Stimulated activated CD4-positive, alpha-beta T cell treated with anti-CD3 and anti-CD28 coated beads, Interleukin-1b, Interleukin-23, amount 100 ng/mL, for 48 hours (primary cell): Measurements from ENCODE around the gene C9orf43.
"Not testable (repeated sequence)": the region's sequence is repeated elsewhere in the genome, so short reads cannot be mapped to it uniquely, and the experiment has no call there.

ENCODE experiments used
- DNase-seq: peaks from one replicate; pipeline ENCODE4 v3.0.0-alpha.2; 2020

C9orf43 gene

DNA sequence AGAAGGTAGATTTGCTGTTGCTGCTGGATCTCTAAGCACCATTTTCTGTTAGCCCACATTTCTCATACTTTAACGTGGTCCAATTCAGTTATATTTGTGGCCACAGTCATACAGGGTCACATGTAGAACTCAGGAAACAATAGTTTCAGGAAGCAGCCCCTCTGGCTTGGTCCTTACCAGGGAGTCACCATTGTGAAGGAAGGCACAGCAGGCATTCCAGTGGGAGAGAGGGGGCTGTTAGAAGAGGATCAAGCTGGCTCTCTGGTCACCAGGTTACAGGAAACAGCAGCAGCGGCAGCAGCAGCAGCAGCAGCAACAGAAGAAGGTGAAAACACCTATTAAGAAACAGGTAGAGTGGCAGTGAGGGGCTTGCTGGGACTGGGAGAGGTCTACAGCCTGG, 14.5 kb downstream of the C9orf43 start:
- no peak for DNase-seq

DNA sequence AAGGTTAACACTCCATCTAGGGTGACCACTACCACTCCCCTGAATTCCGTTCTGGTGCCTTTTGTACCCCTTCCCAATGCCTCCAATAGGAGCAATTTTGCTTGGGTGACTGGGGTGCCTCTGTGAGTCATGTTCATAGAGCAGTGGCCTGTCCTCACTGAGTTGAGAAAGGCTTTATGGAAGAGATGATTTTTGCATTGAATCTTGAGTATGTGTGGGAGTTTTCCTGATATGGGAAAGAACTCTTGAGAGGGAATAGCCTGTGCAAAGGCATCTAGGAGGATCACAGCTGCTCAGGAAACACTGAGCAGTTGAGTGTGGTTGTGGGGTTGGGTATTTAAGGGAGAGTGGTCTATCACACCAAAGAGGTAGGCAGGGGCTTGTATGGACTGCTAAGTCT, 16.2 kb downstream of the C9orf43 start:
- DNase-seq = no peak

DNA sequence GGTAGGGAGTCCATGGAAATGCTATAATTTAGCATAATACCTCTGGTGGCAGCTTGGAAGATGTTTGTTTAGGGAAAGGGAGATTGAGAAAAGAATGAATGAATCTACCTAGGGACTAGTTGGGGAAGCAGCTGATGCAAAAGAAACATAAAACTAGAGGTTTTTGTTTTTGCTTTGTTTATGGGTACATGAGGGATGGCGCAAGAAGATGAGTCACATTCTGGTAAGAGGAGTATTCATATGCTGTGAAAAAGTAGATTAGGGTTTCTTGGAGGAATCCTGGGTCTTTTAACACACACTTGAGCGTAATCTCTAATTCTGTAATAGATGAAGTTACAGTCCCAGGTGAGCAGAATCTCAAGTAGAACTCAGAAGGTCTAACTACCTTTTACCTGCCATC, 17.1 kb downstream of the C9orf43 start:
- DNase-seq = no peak

DNA sequence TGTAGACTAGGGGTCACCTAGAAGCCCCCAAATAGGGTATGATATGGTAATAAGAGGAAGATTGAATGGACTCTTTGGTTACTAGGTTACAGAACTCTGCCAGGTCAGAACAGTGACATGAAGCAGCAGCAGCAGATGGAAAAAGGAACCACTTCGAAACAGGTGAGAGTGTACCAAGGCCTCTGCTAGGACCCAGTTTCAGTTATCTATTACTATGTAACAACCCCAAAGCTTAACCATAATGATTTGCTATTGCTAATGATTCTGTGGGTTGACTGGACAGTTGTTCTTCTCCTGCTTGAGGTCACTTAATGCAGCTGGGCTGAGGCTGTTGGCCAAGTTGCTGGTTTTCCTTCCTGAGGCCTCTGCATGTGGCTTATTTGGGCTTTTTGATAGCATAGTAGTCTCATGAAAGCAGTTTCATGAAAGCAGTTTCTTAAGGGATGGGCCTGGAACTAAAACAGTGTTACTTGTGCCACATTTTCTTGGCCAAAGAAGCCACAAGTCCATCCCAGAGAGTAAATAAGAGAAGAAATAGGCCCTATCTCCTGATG, 17.6 kb downstream of the C9orf43 start:
- no peak for DNase-seq

DNA sequence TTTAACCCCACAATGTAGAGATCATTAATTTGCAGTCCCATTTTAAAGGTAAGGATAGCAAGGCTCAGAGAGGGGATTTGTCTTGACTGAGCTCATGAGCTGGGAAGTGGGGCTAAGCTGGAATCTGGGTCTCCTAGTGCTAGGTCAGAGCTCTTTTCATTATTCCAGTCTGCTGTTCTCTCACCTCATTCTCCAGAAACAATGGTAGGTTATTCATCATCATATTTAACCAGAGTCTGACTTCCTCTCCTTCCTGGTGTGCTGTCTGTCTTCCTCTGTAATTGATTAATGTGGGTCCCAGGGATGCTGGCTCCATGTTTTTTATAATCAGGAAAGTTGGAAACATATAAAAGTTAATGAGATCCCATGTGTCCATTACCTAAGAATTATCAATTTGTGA, 20.6 kb downstream of the C9orf43 start:
- DNase-seq = no peak

DNA sequence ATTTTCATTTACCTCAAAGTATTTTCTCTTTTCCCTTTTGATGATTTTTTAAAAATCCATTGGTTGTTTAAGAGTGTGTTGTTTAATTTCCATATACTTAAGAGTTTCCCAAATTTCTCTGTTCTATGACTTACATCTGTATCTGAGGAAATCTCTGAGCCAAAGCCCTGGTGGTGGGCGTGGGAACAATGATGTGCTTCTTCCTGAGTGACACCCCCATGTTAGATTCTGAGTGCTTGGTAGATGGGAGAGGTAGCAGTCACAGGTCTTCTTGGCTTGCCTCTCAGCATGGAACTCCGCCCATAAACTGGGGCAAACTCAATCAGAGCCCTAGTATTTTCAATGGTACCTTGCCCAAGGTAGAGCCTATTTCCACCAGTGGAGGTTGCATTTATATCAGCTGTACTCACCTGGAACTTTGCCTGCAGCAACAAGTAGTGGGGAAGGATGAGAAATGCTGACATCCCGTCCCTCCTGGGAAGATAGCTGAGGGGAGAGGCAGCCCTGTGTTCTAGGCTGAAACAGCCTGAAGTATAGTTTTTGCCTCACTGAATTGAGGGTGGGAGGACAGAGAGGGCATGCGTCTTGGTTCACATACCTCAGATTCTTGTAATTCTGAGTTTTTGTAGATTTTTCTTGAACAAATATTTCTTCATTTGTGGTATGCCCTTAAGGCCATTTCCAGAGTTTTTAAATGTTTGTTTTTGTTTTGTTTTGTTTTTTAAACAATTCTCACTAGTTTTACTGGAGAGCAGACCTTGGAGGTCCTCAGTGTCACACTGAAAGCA, 26.4 kb downstream of the C9orf43 start:
- DNase-seq = no peak

DNA sequence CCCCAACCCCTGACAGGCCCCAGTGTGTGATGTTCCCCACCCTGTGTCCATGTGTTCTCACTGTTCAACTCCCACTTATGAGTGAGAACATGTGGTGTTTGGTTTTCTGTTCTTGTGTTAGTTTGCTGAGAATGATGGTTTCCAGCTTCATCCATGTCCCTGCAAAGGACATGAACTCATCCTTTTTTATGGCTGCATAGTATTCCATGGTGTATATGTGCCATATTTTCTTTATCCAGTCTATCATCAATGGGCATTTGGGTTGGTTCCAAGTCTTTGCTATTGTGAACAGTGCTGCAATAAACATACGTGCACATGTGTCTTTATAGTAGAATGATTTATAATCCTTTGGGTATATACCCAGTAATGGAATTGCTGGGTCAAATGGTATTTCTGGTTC, 27.2 kb downstream of the C9orf43 start:
- not testable (repeated sequence) for DNase-seq

DNA sequence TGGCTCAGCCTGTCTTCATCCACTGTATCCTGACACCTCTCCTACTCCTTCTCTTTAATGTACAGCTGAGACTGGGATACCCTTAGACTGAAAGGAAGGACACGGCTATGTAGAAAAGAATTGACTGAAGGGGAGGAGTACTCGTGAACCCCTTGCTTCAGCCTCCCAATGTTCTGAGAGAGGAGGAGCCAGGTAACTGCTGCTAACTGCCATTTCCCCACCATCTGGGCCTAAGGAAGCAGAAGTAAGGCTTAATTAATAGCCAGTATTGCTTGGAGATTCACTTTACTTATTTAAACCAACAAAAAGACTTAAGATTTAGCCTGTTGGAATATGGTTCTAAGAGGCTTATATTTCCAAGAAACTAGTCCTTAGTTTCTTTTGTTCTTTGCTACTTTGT, 34.2 kb downstream of the C9orf43 start:
- DNase-seq = no peak

DNA sequence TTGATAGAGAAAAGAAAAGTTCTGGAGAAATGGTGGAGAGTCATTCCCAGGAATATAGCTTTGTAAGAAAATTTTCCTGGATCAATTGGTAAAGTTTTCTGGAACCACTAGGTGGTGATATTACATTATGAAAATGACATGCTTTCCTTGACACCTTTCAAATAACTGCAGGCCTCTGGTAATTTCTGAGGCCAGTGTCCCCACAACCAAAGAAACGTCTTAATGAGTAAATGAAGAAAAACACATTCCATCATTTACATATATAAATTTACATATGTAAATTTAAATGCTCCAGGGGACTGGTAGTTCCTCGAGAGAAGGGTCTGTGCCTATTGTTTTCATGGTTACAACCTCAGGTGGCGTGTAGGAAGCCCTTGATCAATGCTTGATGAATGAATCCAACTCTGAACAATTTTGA, 35.8 kb downstream of the C9orf43 start:
- DNase-seq = no peak

DNA sequence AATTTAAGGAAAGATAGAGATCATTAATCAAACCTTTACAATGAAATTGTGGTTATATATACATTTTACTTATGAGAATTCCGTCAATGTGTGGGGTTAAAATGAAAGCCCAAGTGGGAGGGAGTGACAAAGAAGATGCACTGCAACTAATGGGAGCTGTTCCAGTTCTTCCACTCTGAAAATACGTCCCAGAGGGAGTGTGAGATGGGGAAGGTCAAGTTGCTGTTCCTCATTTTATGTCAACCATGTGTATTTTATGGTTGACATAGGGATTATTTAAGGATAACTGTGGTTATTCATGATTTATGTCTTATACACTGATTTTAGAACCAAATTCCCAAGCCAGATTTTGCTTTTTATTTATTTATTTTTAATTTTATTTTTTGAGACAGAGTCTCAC, 38.8 kb downstream of the C9orf43 start:
- no peak for DNase-seq

DNA sequence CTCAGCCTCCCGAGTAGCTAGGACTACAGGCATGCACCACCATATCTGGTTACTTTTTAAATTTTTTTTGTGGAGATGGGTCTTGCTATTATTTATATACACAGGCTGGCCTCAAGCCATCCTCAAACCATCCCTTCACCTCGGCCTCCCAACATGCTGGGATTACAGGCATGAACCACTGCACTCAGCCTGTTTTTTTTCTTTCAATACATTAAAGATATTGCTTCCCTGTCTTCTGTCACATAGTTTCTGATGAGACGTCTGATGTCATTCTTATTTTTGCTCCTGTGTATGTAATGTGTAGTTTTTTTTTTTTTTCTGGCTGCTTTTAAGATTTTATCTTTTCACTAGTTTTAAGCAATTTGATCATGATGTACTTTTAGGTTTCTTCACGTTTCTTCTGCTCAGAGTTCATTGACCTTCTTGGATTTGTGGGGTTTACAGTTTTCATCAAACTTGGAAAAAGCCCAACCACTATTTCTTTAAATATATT, 41.6 kb downstream of the C9orf43 start:
- no peak for DNase-seq

DNA sequence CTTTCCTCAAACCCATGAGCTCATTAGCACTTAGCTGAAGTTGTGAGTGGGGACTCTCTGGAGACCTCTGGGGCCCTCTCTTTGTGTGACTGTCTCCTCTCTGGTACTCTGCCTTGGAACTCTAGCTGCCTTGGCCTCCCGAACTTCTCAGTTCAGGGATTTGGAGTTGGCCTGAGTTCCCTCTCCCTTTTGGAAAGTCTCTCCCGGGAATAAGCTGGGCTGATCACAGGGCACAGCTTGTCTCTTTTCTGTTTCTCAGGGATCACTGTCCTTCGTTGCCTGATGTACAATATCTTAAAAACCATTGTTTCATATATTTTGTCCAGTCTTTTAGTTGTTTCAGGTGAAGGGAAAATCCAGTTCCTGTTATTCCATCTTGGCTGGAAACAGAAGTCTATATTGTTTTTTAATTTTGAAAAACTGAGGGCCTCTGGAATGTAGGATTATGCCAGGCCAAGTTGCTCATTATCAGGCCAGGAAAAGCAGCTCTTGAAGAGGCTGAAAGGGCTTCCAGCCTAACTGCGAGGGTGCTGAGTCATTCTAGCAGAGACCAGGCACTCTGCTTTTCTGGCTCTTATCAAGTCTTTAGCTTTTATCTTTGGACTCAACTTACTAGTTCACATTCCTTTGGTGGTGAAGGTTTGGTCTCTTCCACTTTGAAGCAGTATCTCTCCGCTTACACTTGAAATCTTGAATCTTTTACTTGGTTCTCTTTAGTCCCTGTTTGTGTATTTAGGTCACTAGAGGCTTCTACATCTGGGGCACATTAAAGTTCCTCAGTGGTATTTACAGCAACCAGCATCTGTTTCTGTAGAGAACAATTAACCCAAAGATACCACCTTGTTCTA, 44.6 kb downstream of the C9orf43 start:
- no peak for DNase-seq

DNA sequence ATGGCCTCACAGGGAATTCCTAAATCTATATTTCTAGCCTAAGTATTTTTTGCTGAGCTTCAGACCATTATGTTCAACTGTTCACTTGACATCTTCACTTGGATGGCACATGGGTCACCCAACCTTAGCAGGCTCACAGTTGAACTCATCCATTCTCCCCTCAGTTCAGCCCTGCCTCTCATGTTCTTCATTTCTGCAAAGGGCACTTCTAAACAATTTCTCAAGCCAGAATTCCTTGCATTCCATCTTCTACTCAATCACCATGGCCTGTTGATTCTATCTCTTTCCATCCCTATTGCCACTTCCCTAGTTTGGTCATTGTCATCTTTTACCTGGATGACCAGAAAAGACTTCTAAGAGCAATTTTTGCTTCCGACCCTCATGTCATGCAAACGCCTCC, 45.7 kb downstream of the C9orf43 start:
- DNase-seq = no peak

DNA sequence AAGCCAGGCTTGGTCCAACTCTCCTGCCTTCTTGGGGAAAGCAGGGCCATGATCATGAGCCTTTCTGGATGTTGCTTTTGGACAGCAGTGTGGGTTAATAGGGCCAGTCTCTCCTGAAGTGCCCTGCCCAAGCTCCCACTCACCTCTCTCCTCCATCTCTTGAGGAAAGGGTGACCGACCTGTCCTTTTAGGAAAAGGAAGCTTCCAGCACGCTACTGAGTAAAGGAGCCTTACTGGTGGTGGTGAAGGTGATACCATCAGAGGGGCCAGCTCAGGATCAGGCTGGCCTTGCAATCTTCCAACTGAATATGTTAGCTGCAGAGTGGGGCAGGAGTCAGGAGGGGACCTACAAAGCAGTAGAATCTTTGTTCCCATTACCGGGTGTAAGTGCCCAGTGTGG, 50.7 kb downstream of the C9orf43 start:
- no peak for DNase-seq

DNA sequence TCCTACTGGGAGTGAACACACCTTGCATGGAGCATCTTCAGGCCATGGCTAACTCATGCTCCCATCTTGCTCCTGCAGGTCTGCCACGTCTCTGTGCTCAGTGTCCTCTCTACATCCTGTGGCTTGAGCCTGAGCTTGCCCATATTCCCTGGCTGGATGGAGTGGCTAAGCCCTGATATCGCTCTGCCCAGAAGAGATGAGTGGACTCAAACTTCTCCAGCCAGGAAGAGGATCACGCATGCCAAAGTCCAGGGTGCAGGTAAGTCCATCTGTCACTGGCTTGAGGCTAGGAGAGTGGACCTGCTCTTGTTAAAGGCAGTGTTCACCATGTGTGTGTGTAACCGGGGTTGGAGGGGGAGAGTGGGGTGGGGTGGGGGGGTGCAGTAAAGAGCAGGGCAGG, 51.4 kb downstream of the C9orf43 start:
- no peak for DNase-seq

DNA sequence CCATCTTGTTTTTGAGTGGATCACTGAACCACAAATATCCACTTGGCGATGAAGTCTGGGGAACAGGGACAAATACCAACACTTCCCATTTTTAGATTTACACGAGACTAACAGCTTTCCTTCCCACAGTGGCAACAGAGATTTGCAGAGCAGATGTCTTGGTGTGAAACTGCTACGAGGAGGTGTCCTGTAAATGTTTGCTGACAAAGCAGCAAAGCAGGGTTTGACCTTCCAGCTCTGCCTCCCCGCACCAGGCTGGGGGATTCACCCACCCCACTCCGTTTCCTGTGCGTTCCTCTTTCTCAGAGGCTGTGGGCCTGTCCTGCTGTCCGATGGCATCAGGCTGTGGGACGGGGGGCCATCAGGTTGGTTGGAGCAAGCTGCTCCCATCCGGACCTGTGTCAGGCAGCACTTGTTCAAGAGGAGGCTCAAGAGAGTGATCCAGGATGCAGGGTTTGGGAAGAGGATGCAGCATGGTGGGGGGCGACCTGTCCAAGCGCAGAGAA, 52.3 kb downstream of the C9orf43 start:
- no peak for DNase-seq

DNA sequence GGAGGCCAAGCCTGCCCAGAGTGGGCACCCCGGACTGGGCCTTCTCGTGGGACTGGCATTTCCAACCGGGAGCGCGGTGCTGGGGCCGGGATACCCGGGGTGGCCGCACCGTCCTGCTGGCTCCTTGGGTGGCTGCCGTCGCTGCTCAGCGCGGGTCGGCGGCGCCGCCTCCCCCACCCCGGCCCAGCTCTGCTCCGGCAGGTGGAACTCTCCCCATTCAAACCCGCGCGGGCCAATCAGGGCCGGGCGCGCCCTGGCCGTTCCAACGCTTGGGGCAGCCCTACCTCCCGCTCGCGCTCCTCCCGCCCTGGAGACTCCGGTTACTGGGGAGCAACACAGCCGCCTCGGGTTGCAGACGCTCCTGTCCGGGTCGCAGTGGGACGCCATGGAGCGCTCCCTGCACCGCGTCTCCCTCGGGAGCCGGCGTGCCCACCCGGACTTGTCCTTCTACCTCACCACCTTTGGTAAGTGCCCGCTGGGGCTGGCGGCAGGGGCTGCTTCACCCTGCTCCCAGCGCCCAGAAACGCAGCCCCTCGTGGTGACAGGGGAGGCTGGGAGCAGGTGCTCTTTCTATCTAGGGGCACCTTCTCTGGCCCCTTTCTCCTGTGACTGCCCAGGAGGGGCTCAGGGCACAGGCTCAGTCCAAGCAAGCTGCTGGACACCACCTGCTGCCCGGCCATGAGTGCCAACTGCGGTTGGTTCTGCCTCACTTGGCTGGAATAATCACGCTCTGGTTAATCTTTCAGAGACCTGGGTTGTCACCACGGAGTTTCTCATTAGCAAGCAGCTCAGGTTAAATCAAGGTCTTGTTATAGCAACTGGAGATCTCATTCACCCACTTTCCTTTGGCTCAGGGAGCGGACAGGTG, 53.1 kb downstream of the C9orf43 start, which contains the start of gene RGS3:
TSS of gene RGS3 (plus strand) at position 310 of the 868 bp plus-strand sequence. CDS start at position 386, 76 bp downstream.
- DNase-seq = no peak

DNA sequence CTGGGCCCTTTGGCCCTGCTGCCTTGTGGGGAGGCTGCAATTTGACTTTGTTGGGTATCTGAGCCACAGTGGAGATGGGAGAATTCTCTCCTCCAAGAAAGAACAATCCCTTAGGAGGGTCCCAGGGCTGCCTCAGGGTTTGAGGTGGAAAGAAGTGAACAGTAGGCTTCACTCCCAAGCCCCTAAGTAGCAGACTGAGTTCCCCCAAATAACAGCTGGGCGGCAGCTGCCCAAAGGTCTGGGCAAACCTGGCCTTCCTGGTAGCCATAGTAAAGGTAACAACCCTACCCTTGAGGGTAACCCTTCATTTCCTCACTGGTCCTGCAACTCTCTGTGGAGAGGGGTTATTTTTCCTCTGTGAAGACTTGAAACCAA, 53.7 kb downstream of the C9orf43 start:
- DNase-seq = no peak

DNA sequence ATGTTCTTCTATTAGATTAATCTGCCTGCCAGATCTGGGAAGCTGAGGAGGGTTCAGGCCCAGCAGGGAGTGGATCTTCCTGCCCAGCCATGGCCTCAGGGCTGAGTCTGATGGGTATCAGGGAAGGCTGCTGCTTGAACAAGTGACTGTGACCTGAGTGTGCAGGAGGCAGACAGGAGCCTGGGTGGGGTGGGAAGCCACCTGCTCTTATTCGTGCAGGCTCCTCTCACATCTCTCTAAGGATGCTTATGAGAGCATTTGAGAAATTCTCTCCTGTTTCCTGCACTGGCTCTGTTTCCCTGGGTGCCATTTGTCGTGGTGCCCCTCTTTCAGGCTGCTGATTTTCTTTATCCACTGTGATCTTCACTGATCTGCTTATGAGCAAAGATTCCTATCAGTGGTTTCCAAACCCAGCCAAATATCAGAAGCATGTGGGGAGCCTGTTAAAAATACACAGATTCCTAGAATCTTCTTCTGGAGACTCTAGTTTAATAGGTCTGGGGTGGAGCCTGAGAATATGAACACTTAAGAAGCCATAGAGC, 55.1 kb downstream of the C9orf43 start:
- DNase-seq = no peak

DNA sequence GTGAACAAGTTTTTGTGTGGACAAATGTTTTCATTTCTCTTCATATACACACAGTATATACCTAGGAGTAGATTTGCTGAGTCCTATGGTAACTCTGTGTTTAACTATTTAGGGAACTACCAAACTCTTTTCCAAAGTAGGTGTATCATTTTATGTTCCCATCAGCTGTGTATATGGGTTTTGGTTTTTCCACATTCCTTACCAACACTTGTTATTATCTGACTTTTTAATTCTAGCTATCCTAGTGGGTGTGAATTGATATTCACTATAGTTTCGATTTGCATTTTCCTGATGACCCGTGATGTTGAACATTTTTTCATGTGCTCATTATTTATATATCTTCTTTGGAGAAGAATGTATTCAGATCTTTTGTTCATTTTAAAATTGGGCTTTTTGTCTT, 56.6 kb downstream of the C9orf43 start:
- no peak for DNase-seq

DNA sequence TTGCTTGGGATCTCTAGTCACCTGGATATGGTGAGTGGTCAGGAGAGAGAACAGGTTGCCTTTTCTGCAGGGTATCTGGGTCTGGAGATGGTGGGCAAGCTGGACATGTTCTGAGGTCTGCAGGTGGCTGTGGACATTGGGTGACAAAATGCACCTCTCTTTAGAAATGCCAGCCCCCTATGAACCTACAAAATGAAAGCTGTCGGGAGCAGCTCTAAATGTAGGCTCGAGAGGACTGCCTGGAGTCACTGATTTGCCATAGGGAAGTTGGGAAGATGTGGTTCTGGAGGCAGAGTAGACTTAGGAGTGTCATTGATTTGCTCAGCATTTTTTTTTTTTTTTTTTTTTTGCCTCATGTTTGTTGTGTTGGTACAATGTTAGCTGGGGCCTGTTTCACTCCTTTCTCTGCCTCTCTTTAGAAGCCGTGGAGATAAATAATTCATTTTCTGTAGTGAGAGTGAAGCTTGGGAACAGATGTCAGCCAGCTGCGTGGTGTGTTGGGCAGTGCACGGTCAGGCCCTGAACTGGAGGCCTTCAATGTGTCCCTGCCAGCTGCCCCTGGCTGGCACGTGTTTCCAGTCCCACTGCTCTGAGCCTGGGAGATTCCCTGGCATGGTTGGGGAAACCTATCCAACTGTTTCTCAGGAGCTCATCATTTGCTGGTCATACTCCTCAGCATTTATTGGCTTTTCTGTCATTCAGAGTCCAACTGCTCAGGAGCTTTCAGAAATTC, 58.3 kb downstream of the C9orf43 start:
- DNase-seq = no peak

DNA sequence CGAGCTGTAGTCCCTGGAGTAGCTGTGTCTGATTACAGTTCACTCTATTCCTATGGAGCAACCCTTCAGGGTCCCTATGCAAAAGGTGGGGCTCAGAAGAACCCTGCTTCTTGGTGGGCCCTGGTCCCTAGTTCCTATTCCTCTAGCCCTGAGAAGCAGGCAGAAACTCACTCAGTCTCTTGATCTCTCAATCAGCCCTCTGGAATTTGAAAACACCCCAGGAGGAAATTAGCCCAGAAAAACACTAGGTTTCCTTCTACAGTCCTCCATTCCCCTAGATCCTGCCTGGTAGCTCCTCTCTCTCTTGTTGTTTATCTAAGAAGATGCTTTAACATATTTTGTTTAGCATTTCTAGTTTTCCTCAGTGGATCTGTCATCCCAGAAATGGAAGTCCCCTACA, 60.6 kb downstream of the C9orf43 start:
- DNase-seq = no peak
